HepG2 (cell line): ENCODE data around the gene MYEOV. TPM values are rescaled to one million over a fixed set of nuclear protein-coding genes. Genes with fewer than 3 reads are reported as not detected.

ENCODE experiments used
- ATAC-seq: fragments of 200-7000 bp; cut with Tn5 transposase; 3 replicates; pipeline ENCODE4 v1.9.1; 2020; ENCODE audit warnings: mild to moderate bottlenecking, moderate library complexity
- BruUV-seq: library from RNA; stranded (reverse); fragments of 400-500 nt; replicated peaks from 2 replicates; lab custom pipeline; 2021; lab: Mats Ljungman, UMichigan
- CTCF ChIA-PET: fragments of 300-600 bp; formaldehyde crosslinking; extraction: SDS; loops from one replicate; lab custom pipeline; 2021; ENCODE audit warnings: low total read pairs, inconsistent platforms, low intra/inter-chr PET ratio; lab: Yijun Ruan, JAX
- POLR2A ChIA-PET: fragments of 350-600 bp; sonication (Branson Sonifier 250); formaldehyde crosslinking; loops from one replicate; lab custom pipeline; 2020; ENCODE audit warnings: antibody characterized with exemption, inconsistent platforms; lab: Yijun Ruan, JAX
- DNase-seq: peaks from one replicate; pipeline ENCODE4 v3.0.0-alpha.2; 2015; ENCODE audit warnings: low spot score
- FAIRE-seq: peaks from 3 replicates; lab custom pipeline; 2011; peaks lifted over from hg19 to GRCh38; lab: Jason Lieb, UNC
- H2AFZ ChIP-seq: one replicate; pipeline ENCODE4 v1.6.1; 2011; ENCODE audit warnings: low read length, inconsistent platforms
- H3K27ac ChIP-seq: fragments of 300-600 bp; 3 replicates; pipeline ENCODE4 v1.8.0; 2011; ENCODE audit warnings: mixed run types, mild to moderate bottlenecking, mixed read lengths, low read length, inconsistent platforms; ENCODE audit not compliant: insufficient read depth; ENCODE audit errors: extremely low read length
- H3K27me3 ChIP-seq, 2 experiments: fragments of 200-600 bp in 1 of 2; 2 replicates in 1 of 2; 3 replicates in 1 of 2; pipeline versions ENCODE4 v1.6.0 to v1.8.0; 2011; ENCODE audit warnings: low read length in 2 of 2, mild to moderate bottlenecking in 2 of 2, moderate library complexity in 2 of 2, inconsistent platforms in 1 of 2; ENCODE audit not compliant: insufficient read depth in 2 of 2, control insufficient read depth in 1 of 2
- H3K36me3 ChIP-seq, 2 experiments: fragments of 200-600 bp in 1 of 2; replicated peaks in 1 of 2; 2 replicates in 1 of 2; 3 replicates in 1 of 2; pipeline versions ENCODE4 v1.5.1 to v1.8.0; 2011; ENCODE audit warnings: low read length in 2 of 2, inconsistent platforms in 1 of 2; ENCODE audit not compliant: insufficient read depth in 2 of 2, control insufficient read depth in 1 of 2
- H3K4me1 ChIP-seq: 2 replicates; pipeline ENCODE4 v1.5.1; 2012; ENCODE audit warnings: low read length, inconsistent platforms; ENCODE audit not compliant: insufficient read depth
- H3K4me2 ChIP-seq: 2 replicates; pipeline ENCODE4 v1.6.0; 2011; ENCODE audit warnings: low read depth, low read length, inconsistent platforms
- H3K4me3 ChIP-seq, 3 experiments: fragments of 200-600 bp in 1 of 3; sonication (generic), shearing (Covaris generic) in 1 of 3; replicated peaks in 1 of 3; 2 replicates each; pipeline ENCODE4 v1.5.1; 2011 to 2016; ENCODE audit warnings: low read length in 3 of 3, inconsistent platforms in 2 of 3, low read depth in 2 of 3, mild to moderate bottlenecking in 2 of 3, control low read depth in 1 of 3, mixed read lengths in 1 of 3; ENCODE audit not compliant: insufficient read depth in 1 of 3
- H3K79me2 ChIP-seq: one replicate; pipeline ENCODE4 v1.6.1; 2011; ENCODE audit warnings: low read length, inconsistent platforms; ENCODE audit not compliant: insufficient read depth
- H3K9ac ChIP-seq: 2 replicates; pipeline ENCODE4 v1.6.0; 2011; ENCODE audit warnings: mild to moderate bottlenecking, low read depth, low read length, inconsistent platforms; ENCODE audit not compliant: insufficient read depth
- H3K9me3 ChIP-seq: 2 replicates; pipeline ENCODE4 v1.5.1; 2012; ENCODE audit warnings: mild to moderate bottlenecking, low read length
- H4K20me1 ChIP-seq: 2 replicates; pipeline ENCODE4 v1.6.0; 2011; ENCODE audit warnings: inconsistent platforms, mild to moderate bottlenecking, low read length, moderate library complexity; ENCODE audit not compliant: insufficient read depth
- AGO1 ChIP-seq: fragments of 200-400 bp; formaldehyde crosslinking; IDR thresholded peaks from 2 replicates; pipeline ENCODE4 v1.6.1; 2017; ENCODE audit warnings: mild to moderate bottlenecking, low read depth, low read length, moderate library complexity; ENCODE audit not compliant: poor library complexity, severe bottlenecking
- EZH2 ChIP-seq: conservative IDR thresholded peaks from 2 replicates; pipeline ENCODE4 v1.6.1; 2012; ENCODE audit warnings: mild to moderate bottlenecking, low read depth, low read length, moderate library complexity
- GABPA ChIP-seq, 2 experiments: IDR thresholded peaks; 2 replicates each; pipeline ENCODE4 v1.6.1; 2011 to 2016; ENCODE audit warnings: low read depth in 2 of 2, low read length in 1 of 2, missing biosample characterization in 1 of 2, missing genetic modification characterization in 1 of 2
- MXI1 ChIP-seq: IDR thresholded peaks from 3 replicates; pipeline ENCODE4 v1.6.1; 2012; ENCODE audit warnings: low read depth, low read length, inconsistent platforms, borderline replicate concordance
- PHB2 ChIP-seq: fragments of 450-650 bp; IDR thresholded peaks from 2 replicates; pipeline ENCODE4 v1.6.1; 2018; ENCODE audit not compliant: partially characterized antibody
- SRSF9 ChIP-seq: fragments of 200-400 bp; formaldehyde crosslinking; IDR thresholded peaks from 2 replicates; pipeline ENCODE4 v1.6.1; 2018; ENCODE audit warnings: borderline replicate concordance, mild to moderate bottlenecking, low read depth, low read length; ENCODE audit not compliant: insufficient read depth, poor library complexity, severe bottlenecking
- TBX3 ChIP-seq: fragments of 450-650 bp; IDR thresholded peaks from 2 replicates; pipeline ENCODE4 v1.6.1; 2017; ENCODE audit warnings: antibody characterized with exemption, mild to moderate bottlenecking, inconsistent platforms, borderline replicate concordance
- ZFP62 ChIP-seq: sonication (generic); formaldehyde crosslinking; IDR thresholded peaks from 2 replicates; pipeline ENCODE4 v1.4.0; 2020; ENCODE audit warnings: missing genetic modification reagents
- ZNF451 ChIP-seq: sonication (generic); formaldehyde crosslinking; IDR thresholded peaks from 2 replicates; pipeline ENCODE4 v1.5.0; 2020; ENCODE audit warnings: mild to moderate bottlenecking, missing genetic modification reagents
- ZNF550 ChIP-seq: sonication (generic); formaldehyde crosslinking; IDR thresholded peaks from 2 replicates; pipeline ENCODE4 v1.4.0; 2020; ENCODE audit warnings: mild to moderate bottlenecking, missing genetic modification reagents, borderline replicate concordance
- ZNF567 ChIP-seq: sonication (generic); formaldehyde crosslinking; IDR thresholded peaks from 2 replicates; pipeline ENCODE4 v1.8.1; 2023; ENCODE audit warnings: mild to moderate bottlenecking, missing genetic modification reagents, borderline replicate concordance
- ZNF607 ChIP-seq: sonication (generic); formaldehyde crosslinking; IDR thresholded peaks from 2 replicates; pipeline ENCODE4 v1.5.1; 2020; ENCODE audit warnings: missing genetic modification reagents, mild to moderate bottlenecking, borderline replicate concordance
- ZNF878 ChIP-seq: sonication (generic); formaldehyde crosslinking; IDR thresholded peaks from 2 replicates; pipeline ENCODE4 v1.8.1; 2023; ENCODE audit warnings: mild to moderate bottlenecking, missing genetic modification reagents, moderate library complexity
- WGBS: methylation state at CpG from one replicate; pipeline ENCODE4 v1.1.6; 2017; ENCODE audit warnings: low lambda C conversion rate; 5-methylcytosine and 5-hydroxymethylcytosine counted together
- in situ Hi-C: cut with HindIII; loops from 2 replicates; pipeline ENCODE4 v1.10.0; 2017; ENCODE audit warnings: low pct_unique_long_range_greater_than_20kb; ENCODE audit not compliant: extremely low pct_ligation_motif_present
- intact Hi-C: fragments of 100-400 bp; cut with micrococcal nuclease; formaldehyde crosslinking; loops from one replicate; pipeline ENCODE4 v1.10.0; 2022; ENCODE audit not compliant: unreplicated experiment
- polyA plus RNA-seq, 8 experiments: library from polyadenylated mRNA; depleted of rRNA in 3 of 8; stranded (reverse) in 7 of 8; unstranded in 1 of 8; fragments of >200 nt; fragmentation: Illumina TruSeq in 4 of 8; extraction: Trizol in 4 of 8; gene quantifications; 2 replicates each; pipeline versions ENCODE4 v1.2.1 to v1.2.3, GENCODE V29; 2011 to 2016; ENCODE audit warnings: low read depth in 4 of 8, missing spikeins in 1 of 8, mixed read lengths in 1 of 8; ENCODE audit not compliant: insufficient read depth in 1 of 8
- total RNA-seq, 5 experiments: library from RNA; depleted of rRNA; stranded (reverse); fragments of >200 nt; fragmentation: Illumina TruSeq; extraction: Trizol; gene quantifications; 2 replicates each; pipeline ENCODE4 v1.2.3, GENCODE V29; 2016; ENCODE audit warnings: low read depth in 1 of 5

Gene MYEOV
- total and polyA plus RNA-seq, 2 of the 13 experiments (the other 11 are each of a cell fraction or from before 2014, with no cell fraction given) = 0.33 to 1.8 TPM

DNA sequence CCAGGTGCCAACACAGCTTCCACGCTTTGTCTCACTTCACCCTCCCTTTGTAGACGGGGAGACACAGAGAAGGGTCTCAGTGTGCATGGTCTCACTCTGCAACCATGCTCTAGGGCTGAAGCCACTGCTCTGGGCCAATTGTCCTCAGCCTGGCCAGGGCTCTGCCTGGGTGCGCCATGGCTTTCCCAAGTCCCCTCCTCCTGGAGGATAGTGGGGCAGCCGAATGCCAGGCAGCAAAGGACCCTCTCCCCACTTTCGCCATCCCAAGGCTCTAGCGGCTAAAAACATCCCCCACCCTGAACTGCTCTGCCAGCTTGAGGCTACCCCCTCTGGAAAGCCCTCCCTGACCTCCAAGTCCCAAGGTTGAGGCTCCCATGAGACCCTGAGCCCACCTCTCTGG, 20.4 kb upstream of the MYEOV start:
- in situ Hi-C loops = loop anchor here (10.0 kb wide), 1 partner anchor 59 kb away; no protein-coding TSS in a partner anchor
- ChIA-PET CTCF (no interaction called here), POLR2A (no interaction called here)
- no TSS peak for BruUV-seq
- WGBS = 10% methylated on average over 2 of the region's 6 CpGs
- 0 out of 2 replicates have a peak, but pooled peaks cover 3% of the 10 kb centered on the region for H4K20me1 ChIP-seq
- ATAC-seq = no peak
- DNase-seq = no peak
- TF ChIP-seq ZNF451 (CRISPR knock-in tag) = no peak
- no peak for TF ChIP-seq ZNF550
- no peak for TF ChIP-seq MXI1
- TF ChIP-seq SRSF9 = no peak
- no peak for TF ChIP-seq AGO1
- no peak for TF ChIP-seq GABPA (IDR thresholded peaks at IDR 0.05; ENCODE audit: low read depth, low read length)
- no peak for TF ChIP-seq GABPA (CRISPR knock-in tag; IDR thresholded peaks at IDR 0.05; ENCODE audit: low read depth)
- no peak for TF ChIP-seq EZH2
- TF ChIP-seq ZFP62 (CRISPR knock-in tag) = no peak
- TF ChIP-seq TBX3 = no peak
- TF ChIP-seq ZNF567 (CRISPR knock-in tag) = no peak
- no peak for TF ChIP-seq PHB2
- no peak for TF ChIP-seq ZNF607 (CRISPR knock-in tag)
- no peak for TF ChIP-seq ZNF878
- TF ChIP-seq, all 625 proteins: peak for 0
- Histone ChIP-seq H3K79me2 (no peaks in the 10 kb centered on the region), H3K27ac (no peak overlapping the region), H3K9ac (no peak overlapping the region), H3K4me1 (peaks cover 40% of the 10 kb centered on the region), H3K9me3 (no peaks in the 10 kb centered on the region), H3K4me2 (no peak overlapping the region), H3K27me3 (peaks cover 5 to 30% of the 10 kb centered on the region in 2 experiments; a peak in 3 of 5 replicates), H3K36me3 (no peaks in the 10 kb centered on the region), H2AFZ (no peak overlapping the region), H3K4me3 (no peak overlapping the region)
- FAIRE-seq = no peak
- intact Hi-C loops = no loop called here
